KOPT-K1 (cell line): Measurements from ENCODE around the gene FAM50A.

ENCODE experiments used
- H3K27ac ChIP-seq: fragments of 200-600 bp; sonication (generic); 2 replicates; pipeline ENCODE4 v1.5.1; 2016; ENCODE audit warnings: antibody characterized with exemption, mild to moderate bottlenecking, low read depth, low read length; ENCODE audit not compliant: poor library complexity, severe bottlenecking
- H3K36me3 ChIP-seq: fragments of 200-600 bp; sonication (generic); 2 replicates; pipeline ENCODE4 v1.5.1; 2017; ENCODE audit warnings: antibody characterized with exemption, mild to moderate bottlenecking, low read length, moderate library complexity; ENCODE audit not compliant: insufficient read depth
- H3K9me3 ChIP-seq: fragments of 200-600 bp; sonication (generic); 2 replicates; pipeline ENCODE4 v1.5.1; 2017; ENCODE audit warnings: antibody characterized with exemption, low read length, mild to moderate bottlenecking; ENCODE audit not compliant: insufficient read depth, poor library complexity, severe bottlenecking

Gene FAM50A

DNA sequence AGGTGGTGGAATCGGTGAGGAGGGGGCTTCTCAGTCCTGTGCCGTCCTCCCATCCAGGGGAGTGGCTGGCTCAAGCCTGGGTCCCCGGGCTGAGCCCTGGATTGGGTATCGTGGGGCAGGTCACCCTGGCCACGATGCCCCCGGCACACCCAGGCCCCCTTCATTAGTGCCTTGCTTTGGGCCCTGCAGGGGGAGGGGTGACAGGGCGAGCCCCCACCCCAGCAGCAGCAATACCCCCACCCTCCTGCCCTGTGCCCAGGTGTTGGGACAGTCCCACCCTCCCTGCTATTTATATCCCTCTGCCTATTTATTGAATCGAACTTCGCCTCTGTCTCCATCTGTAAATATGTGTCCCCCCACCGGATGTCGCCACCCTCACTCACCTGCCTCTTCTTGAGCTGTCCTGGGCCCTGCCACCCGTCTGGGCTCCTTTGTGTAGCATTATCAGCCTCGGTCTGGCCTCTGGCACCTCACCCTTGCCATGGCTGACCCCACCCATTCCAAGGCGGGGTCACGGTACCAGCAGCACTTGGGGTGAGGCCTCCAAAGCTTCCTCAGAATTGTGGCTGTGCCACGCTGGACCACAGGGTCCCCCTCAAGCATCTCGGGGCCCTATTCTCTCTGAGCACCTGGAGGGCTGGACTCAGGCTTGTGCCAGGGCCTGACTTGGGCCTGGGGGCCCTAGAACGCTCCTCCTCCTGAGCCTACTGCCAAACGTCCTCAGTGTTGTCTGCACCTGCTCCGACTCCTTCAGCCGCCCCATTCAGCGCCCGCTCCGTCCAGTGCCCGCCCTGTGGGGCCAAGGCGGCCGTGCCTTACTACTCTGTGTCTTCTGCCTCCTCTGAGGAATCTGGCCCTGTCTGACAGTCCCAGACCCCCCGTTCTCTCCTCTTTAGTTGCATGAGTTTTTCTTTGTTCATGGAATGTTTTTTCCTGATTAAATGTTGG, 29.0 kb downstream of the FAM50A start:
- H3K27ac ChIP-seq = no peak overlapping the region
- no peaks in the 10 kb centered on the region for H3K9me3 ChIP-seq
- peaks cover 39% of the 10 kb centered on the region; the same call in 1 of the 2 replicates for H3K36me3 ChIP-seq

GRCh38 chrX:154473683-154474082, 29.7 kb downstream of the FAM50A start:
- no peak overlapping the region for H3K27ac ChIP-seq
- peaks cover 32% of the 10 kb centered on the region; the same call in 1 of the 2 replicates for H3K36me3 ChIP-seq
- H3K9me3 ChIP-seq = no peaks in the 10 kb centered on the region

GRCh38 chrX:154476821-154477220, 32.9 kb downstream of the FAM50A start:
- Histone ChIP-seq H3K9me3 (no peaks in the 10 kb centered on the region), H3K27ac (peak overlapping the region; percentile 95), H3K36me3 (0 out of 2 replicates have a peak, but pooled peaks cover 2% of the 10 kb centered on the region)

- no peaks in the 10 kb centered on the region for H3K9me3 ChIP-seq
- peak overlapping the region; percentile 95 for H3K27ac ChIP-seq
- H3K36me3 ChIP-seq = no peaks in the 10 kb centered on the region
These were observed 34.0 kb downstream of the FAM50A start for GRCh38 chrX:154477891-154478477.

DNA sequence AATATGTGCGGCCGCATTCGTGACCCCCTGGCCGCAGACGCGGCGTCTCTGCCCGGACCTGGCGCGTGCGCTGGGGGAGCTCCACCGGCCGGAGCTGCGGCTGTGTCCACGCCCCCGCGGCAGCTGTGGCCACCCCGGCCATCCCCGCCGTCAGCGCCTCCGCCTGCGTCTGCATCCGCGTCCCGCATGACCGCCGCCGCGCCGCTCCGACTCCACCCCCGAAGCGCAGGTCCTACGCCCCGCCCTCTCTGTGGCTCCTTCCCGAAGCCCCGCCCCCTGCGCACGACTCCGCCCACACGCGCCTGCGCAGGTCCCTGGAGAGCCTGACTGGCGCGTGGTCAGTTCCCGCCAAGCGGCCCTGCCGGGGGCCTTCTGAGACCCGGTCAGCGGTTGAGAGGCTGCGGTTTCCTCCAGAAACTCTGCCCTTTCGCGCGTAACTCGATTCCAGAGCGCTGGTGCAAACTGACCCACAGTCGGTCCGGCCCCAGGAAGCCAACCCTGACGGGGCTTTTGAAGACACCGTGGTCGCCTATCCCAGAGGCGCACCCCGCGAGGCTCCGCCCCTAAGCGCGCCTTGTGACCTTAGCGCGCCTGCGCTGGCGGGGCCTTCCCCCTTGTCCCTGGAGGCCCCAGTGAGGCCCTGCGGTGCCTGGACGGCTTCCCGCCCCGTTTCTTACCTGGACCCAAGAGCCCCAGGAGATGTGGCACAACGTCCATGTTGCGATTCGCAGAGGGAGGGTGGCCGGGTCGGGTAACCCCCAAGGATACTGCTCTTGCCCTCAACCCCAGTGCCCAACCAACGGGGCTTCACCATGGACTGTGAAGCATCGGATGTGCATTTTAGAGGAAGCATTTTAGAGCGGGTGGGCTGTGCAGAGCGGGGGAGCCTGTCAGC, 35.0 kb downstream of the FAM50A start, which contains the start of gene LAGE3:
Gene LAGE3 (minus strand): TSS at position 554 of the 895 bp plus-strand sequence. CDS start 366 bp downstream, at position 188.
- Histone ChIP-seq H3K9me3 (no peaks in the 10 kb centered on the region), H3K27ac (peak within 1 kb of the TSS; percentile 95), H3K36me3 (peaks cover 7% of the 10 kb centered on the region)

- Histone ChIP-seq H3K9me3 (no peaks in the 10 kb centered on the region), H3K36me3 (peaks cover 23% of the 10 kb centered on the region), H3K27ac (no peak overlapping the region)
These were observed 37.3 kb downstream of the FAM50A start for GRCh38 chrX:154481195-154481594.

- Histone ChIP-seq H3K9me3 (no peaks in the 10 kb centered on the region), H3K27ac (no peak overlapping the region)
These were observed 38.1 kb downstream of the FAM50A start for GRCh38 chrX:154481911-154482601.

GRCh38 chrX:154482786-154483185, 38.8 kb downstream of the FAM50A start:
- peaks cover 23% of the 10 kb centered on the region for H3K36me3 ChIP-seq
- H3K27ac ChIP-seq = no peak overlapping the region
- no peaks in the 10 kb centered on the region for H3K9me3 ChIP-seq

More at GRCh38 chrX:154481911-154482601, 38.1 kb downstream of the FAM50A start:
- peaks cover 23% of the 10 kb centered on the region for H3K36me3 ChIP-seq

DNA sequence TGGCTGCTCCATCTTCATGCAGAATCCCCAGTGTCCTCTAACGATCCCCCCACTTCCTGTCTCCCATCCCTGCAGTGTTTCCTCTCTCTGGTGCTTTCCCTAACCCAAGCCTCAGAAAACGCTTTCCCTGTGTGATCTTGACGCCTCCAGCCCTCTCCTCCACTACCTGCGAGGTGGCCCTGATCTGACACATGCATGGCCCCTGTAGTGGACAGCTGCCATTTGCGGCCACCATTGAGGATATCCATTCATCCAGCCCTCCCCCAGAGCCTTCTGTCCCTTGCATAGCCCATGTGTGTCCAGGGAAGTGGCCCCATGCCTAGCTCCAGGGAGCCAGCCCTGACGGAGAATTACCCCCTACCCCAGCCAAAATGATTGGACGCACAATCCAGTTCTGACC, 39.4 kb downstream of the FAM50A start:
- H3K9me3 ChIP-seq = no peaks in the 10 kb centered on the region
- H3K36me3 ChIP-seq = peaks cover 23% of the 10 kb centered on the region
- H3K27ac ChIP-seq = no peak overlapping the region

- no peaks in the 10 kb centered on the region for H3K9me3 ChIP-seq
- no peak overlapping the region for H3K27ac ChIP-seq
These were observed 40.6 kb downstream of the FAM50A start for GRCh38 chrX:154484255-154485149.

GRCh38 chrX:154485150-154486051, 41.5 kb downstream of the FAM50A start:
- Histone ChIP-seq H3K36me3 (peaks cover 23% of the 10 kb centered on the region), H3K27ac (peak overlapping the region; percentile 80), H3K9me3 (no peaks in the 10 kb centered on the region)

More at GRCh38 chrX:154484255-154485149, 40.6 kb downstream of the FAM50A start:
- H3K36me3 ChIP-seq = peaks cover 23% of the 10 kb centered on the region

DNA sequence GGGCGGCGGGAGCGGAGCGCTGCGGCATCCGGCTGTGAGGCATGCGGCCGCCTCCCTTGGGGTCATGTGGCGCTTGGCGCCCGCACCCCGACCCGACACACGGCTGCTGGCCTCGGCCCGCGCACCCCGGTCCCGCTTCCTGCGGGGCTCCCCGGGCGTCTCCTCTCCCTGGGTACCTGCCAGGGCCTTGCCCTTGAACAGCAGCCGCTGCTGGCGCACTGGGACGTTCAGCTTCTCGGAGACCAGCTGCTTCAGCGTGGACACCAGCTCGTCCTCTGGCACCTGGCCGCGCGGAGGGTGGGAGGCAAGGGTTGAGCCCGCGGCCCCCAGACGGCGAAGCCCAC, 42.1 kb downstream of the FAM50A start:
- peak overlapping the region; percentile 80 for H3K27ac ChIP-seq
- H3K9me3 ChIP-seq = no peaks in the 10 kb centered on the region
- H3K36me3 ChIP-seq = peaks cover 23% of the 10 kb centered on the region
